ENCODE measurements around the gene TCF4.

Gene TCF4

DNA sequence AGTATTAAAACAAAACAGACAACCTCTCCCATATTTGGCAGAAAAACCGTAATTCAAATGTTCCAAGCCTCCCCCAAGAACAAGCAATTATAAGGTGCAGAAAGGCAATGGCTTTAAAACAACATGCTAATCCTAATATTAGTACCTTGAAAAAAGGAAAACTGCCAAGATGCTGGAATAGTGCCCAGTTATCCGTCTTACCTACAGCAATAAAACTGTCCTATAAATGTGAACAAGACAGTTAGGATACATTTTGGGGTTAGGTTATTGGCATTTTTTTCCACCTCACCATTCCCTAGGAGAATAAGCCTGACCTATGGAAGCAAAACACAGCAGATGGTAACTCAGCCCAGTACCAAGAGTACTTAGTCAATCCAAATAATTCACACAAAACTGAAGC, 83.2 kb downstream of the TCF4 start:
- no peak for DNase-seq (ENCODE audit: low spot score)

DNA sequence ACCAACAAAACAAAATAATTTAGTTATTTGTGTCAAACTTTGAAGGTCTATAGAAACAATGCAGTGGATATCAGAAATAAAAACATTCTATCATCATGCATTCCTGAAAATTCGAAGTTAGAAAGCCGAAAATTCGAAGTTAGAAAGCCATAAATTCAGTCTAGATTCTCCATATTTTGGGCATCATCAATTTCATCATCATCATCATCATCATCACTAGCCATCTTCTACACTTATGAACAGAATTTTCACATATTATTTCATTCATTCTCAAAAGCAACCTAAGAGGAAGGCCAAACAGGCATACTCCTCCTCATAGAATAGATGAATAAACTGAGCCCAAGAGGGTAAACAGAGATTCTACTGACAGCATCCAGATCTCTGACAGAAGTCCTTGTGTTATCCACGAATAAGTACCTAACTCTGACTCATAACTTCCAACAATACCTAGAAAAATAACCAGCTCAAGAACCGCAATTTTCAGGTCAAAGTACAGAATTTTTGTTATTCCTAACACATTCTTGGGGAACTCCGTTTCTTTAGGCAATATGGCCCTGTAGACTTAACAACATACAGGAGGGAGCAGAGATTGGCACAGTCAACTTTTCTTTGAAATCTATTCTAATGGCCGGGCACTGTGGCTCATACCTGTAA, 84.7 kb downstream of the TCF4 start:
- DNase-seq (ENCODE audit: low spot score) = no peak

DNA sequence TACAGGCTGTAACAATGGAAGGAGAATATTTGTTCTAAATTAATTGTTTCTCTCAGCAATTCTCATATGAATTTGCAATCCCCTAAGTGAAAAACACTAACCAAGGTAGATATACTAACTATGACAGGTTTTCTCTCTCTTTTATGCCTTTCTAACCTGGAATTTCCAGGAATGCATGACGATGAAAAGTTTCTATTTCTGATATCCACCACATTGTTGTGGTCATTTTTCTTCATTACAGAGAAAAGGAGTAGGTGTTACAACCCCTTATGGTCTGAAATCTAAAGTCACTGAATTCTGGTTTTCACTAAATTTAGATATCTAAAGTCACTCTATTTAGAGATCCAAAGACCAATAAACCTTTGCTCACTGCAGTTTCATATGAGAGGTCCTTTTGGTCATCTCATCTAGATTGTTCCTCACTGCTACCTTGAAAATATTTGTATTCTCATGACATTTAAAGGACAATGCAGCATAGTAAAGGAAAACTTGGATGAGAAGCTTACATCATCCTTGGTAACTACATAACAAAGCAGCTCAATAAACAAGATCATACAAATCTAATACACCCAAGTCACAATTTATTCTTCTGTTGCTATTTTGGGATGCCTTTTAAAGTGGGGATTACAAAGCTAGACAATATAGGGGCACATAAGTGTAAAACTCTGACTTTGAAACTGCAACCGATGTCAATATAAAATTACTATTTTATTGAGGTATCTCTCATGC, 85.8 kb downstream of the TCF4 start:
- DNase-seq (ENCODE audit: low spot score) = no peak

DNA sequence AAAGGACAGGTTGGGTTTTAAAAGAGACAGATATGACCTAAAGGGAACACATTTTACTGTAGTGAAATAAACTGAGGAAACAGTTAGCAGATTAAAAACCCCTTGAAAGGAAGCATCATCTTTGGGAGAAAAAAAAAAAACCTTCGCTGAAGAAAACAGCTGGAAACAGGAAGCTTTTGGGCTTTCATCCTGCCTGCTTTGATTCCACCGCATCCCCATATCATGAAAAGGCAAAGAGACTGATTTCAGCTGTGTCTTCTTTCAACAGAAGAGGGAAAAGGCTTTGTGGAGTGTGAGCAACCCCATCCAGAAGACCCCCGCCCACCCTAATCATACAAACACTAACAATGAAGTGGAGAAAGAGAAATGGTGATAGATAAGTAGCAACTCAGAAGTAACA, 86.4 kb downstream of the TCF4 start:
- DNase-seq (ENCODE audit: low spot score) = peak; percentile 35

DNA sequence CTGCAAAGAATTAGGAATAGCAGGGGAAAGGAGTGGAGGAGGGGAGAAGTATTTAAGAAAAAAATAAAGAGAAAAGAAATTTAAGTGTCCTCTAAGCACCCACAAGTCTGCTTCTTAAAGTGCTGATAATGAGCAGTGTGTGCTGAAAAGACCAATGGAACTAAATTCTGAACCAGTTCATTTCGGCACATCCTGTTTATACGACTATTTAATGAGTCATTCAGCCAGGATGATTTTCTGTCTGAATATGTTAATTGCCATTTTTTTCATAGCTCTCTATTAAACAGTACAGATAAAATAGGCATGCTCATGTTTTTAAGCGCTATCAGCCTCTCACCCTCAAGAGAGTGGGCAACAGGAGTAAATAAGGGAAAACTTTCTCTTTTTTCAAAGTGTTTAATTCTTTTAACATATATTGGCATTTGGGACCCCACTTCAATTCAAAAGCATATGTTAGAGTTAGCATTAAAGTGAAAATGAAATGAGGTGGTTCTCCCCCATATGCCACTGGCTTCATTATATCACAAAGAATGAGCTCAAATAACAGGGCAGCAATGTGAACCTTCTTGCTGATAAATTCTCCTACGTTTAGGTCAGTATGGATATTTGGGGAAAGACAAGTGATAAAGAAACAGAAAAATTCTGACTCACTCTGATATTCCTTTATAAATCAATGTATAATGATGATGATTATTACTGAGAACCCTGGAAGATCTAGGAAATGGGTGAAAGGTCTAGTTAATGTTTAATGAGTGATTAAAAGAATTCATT, 87.5 kb downstream of the TCF4 start:
- no peak for DNase-seq (ENCODE audit: low spot score)

DNA sequence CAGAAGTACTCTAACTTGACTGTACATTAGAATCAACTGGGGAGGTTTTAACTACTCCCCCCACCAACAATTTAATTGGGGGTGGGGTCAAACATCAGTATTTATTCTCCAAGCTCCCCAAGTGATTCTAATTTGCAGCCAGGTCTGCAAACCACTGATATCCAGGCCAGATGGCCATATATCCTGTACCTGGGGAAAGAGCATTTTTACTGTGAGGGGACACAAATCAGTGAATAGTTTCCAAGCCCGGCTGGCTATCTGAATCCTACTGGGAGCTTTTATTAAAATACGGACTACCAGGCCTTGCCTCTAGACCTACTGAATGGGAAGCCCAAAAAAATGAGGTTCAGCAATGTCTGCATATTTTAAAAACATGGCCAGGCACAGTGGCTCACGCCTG, 88.5 kb downstream of the TCF4 start:
- DNase-seq (ENCODE audit: low spot score) = no peak

DNA sequence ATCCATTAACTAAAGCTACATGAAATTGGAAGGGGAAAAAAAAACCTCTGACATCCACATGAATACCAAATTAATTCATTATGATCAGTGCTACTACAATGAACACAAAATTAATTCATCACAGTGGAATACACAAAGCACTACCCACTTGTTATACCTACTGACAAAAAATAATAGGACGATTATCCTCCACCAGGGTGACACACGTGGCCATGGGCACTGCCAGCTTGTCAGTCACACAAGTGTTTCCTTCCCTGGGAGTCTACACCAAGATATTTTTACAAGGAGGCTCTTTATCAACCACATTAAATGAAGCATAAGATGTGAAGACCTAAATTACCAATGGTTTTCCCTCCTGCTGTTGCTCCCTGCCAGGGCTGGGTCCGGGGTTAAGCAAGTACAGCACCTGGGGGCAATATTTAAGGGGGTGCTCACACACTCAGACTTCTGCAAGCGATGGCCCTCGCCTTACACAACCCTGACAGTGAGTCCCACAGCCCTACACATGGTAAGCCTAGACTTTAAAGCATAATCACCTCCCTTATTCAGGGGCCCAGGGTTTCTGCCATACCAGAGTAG, 90.1 kb downstream of the TCF4 start:
- DNase-seq (ENCODE audit: low spot score) = no peak

DNA sequence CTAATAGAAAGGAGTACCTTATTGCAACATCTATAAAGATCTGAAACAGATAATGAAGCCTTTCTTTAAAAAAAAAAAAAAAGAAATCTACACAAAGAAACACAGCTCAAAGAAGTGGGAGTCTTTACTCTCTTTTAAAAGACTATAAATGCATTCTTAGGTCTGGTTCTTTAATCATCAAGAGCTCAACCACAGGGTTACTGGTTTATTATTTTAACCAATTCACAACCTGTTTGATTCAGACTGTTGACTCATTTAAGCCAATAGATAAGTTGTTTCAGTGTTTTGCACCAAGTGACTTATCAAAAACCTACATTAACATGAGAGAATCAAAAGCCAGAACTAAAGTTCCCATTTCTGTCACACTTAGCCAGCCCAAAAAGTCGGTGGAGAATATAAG, 93.1 kb downstream of the TCF4 start:
- DNase-seq (ENCODE audit: low spot score) = no peak

DNA sequence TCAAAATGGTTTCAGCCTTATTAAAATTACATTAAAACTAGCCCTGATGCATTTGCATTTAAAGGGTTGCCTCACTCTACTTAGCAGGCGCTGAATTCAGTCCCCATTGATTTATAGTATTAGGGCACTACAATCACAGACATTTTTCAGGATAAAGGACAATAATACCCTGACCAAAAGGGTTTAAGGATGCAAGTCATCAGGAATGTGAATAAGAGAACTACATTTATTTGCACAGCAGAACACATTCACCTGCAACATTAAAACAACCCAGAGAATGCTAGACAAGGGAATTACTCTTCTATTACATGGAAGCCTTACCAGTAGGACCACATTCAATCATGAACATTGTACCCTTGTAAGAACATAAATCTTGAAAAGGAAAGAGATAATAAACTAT, 93.6 kb downstream of the TCF4 start:
- no peak for DNase-seq (ENCODE audit: low spot score)

DNA sequence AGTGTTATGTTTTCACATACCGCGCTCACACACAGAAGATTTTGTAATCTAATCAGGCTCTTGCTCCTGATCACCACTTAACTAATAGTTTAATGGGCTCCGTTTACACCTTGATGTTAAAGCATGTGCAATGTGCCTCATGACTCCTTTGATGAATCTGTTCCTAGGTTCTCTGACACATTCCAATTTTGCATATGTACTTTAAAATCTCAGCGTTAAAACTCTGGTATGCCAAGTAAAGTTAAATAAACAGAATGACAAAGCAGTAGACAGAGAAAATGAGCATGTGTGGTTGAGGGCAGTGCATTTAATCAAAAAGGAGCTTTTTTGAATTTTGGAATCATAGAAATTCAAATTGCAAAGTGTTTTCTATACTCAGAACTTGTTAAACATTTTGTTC, 96.4 kb downstream of the TCF4 start:
- no peak for DNase-seq (ENCODE audit: low spot score)

DNA sequence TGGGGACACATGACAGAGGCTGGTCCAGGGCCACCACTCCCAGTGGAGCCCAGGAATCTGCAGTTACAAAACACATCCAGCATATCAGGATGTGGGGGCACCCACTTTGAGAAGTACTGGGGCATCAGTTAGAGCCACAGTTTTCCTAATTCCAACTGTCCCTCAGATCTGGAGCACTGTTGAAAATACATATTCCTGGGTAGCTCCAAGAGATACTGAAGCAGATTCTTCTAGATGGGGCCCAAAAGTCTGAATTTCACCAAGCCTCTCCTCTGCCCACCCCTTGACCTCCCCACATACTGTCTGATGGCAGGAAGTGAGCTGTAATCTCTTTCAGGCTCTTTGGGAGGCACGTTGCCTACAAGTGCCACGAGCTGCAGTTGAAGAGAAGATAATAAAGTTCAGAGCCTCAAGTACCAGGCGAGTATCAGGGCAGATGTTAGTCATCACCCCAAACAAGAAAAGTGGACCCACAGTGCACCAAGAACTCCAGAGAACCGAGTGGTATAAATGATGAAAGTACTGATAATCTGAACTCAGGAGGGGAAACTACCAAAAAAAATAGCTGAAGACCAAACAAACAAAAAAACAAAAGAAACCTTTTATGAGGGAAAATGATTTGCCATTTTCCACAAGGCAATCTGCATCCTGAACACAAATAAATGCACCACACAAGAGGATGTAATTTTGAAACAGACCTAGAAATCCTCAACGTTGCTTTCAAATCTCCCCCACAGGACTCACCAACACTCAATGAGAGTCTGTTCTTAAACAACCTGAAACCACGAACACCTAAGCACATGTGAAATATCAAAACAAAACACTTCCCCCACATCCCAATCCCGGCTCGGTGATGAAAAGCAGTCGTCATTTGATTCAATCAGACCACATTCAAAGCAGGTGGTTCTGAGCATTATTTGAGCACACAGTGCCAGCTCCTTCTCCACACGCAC, 98.7 kb downstream of the TCF4 start:
- DNase-seq (ENCODE audit: low spot score) = no peak

DNA sequence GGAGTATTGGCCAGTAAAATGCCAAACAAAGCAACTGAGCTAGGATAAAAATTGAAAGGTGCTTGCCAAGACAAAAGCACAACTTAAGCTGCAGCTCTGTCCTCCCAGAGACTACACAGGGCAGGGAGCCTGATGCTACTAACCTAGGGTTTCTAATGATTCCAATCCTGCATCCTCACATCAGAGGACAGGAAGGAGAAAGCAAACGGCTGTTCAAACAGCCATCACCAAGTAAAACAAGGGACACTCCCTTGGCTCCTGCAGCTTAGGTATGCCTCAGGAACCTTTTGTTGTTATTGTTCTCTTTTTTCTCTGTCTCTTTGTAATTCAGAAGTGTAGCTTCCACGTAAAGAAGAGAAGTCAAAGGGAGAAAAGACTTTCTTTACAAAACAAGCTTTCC, 99.5 kb downstream of the TCF4 start:
- DNase-seq (ENCODE audit: low spot score) = peak; percentile 54

DNA sequence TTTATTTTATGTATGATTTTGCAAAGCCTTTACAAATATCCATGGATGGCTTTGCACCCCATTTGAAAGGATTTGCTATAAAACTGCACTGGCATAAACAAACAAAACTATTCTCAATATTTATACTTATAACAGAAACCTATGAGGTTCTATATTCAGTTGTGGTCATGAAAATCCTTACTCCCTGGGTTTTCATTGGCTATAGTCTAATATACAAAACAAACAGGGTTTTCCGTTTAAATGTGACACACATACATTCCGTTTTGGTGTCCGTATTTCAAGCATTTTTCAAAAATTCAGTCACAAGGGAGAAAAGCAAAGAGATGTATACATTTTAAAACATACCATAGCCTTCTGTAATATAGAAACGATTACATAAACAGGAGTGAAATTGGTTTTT, 100.0 kb downstream of the TCF4 start:
- no peak for DNase-seq (ENCODE audit: low spot score)

DNA sequence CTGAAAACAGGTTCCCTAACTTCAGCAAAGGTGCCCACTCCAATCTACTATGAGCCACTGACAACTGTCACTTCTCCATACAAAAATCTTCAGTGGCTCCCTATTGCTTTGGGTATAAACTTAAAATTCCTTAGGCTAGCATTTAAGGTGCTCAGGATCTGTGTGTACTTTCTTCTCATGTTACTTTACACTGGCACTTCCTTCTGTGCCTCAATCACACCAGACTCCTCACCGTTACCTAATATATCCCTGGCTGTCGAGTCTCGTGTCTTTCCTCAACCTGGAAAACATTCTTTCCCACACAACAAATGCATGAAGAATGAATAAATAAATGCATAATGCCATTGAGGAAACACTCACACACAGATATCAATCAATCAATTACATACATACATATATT, 101.1 kb downstream of the TCF4 start:
- no peak for DNase-seq (ENCODE audit: low spot score)

DNA sequence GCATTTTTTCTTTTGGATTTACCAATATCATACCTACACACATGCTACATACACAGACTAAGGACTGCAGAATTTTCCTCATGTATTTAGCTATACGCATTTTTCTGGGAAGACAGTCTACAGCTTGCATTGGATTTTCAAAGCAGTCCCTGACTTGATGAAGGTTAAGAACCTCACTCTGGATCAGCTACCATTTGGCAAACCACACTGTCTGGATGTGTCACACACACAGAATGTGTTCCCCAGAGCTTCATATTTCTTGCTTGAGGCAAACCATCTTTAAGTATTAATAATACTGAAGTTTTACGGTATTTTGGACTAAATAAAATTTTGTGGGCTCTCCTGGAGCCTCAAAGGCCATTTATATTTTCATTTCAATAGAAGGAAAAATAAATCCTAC, 102.3 kb downstream of the TCF4 start:
- DNase-seq (ENCODE audit: low spot score) = no peak

DNA sequence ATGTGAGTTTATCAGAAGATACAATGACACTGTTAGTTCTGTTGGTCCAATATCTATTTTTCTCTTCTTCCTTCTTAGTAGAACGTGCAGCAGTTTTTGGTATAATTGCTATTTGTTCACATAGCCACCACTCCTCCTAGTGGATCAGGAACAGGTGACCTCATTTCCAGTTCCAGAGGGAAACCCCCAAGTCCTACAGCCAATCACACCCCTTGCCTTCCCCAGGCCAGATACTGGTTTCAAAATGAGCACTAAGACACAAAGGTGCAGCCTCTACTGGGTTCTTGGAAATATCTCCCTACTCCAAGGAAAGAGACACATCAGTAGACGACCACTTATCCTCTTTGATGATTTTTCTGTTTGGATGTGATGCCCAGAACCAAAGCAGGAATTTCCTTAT, 103.2 kb downstream of the TCF4 start:
- no peak for DNase-seq (ENCODE audit: low spot score)

DNA sequence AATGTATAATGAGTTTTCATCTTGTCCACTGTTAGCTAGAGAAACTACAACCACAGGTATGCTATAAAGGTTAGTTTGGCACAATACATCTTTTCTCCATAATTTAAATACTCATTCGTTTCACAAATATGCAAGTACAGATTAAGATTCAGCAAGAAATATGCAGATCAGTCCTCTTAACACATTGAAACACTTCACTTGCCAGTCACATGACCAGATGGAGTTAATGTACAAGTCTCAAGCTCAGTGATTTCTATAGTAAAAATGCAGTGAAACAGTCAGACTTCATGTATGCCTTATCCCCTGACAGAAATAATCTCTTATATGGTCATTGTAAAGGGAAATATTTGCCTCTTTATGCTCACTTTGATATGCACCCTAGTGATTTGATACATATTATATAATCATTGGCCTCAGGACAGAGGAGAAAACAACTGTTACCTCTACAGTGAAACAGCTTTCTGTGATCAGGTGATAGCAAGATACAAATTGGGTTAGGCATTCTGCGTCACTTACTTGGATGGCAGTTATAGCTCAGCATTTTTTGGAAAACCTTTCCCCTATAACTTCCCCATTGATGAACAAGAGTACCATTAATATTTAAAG, 104.6 kb downstream of the TCF4 start:
- no peak for DNase-seq (ENCODE audit: low spot score)

DNA sequence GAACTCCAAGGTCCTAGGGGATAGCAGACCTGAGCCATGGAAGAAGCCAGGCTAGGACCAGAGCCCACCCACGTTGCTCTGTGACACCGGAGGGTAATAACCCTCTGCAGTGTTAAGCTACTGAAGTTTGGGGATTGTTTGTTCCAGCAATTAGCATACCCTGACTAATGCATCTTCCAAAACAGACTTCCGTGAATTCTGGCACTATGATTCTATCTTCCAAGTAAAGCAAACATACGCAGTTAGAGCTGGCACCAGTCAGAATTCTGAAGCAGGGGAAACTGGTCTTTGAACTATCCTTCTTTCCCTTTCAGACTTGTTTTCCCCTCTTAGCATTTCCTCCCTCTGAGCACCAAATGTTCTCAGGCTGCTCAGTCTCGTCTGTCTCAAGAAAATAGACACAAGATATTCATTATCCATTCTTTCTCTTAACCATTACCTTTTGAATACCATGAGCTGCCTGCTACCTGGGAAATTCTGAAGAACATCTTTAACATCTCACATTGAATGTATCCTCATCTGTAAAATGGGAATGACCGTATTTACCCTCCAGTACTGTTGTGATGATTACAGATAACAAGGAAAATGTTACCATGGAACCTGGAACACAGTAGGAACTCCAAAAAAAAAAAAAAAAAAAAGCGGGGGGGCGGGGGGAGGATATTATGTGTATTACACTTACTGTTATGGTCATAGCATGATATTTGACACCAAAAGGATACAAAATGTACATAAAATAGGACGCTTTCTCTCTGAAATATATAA, 108.2 kb downstream of the TCF4 start:
- no peak for DNase-seq (ENCODE audit: low spot score)

DNA sequence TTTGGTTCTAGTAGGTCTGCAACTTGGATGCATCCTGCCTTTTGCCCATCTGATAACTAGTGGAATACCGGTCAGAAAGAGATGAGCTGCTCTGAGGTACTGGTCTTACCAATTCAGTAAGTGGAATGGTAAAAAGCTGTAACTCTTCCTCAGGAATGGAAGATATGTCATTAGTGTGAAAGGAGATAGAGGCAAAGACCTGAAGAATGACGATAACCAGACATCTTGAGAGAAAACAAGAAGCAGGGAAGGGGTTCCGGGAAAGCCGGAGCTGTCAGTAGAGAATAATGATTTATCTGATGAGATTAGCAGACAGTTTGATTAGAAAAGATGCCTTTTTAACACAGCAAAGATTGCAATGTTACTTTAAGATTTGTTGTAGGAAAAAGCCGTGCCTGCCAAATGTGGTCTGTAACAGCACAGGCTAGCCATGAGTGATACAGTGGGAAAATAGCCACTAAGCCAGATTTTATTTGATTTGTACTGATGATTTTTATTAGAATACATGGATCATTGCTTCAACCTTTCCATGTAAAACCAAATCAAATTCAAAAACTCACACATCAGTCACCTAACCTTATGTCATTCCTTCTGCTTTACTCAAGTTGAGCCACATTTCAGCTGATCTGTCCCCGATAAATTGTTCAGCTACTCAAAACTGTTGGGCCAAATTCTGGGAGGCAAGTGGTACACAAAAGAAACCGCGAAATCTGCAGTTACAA, 110.0 kb downstream of the TCF4 start:
- DNase-seq (ENCODE audit: low spot score) = no peak

DNA sequence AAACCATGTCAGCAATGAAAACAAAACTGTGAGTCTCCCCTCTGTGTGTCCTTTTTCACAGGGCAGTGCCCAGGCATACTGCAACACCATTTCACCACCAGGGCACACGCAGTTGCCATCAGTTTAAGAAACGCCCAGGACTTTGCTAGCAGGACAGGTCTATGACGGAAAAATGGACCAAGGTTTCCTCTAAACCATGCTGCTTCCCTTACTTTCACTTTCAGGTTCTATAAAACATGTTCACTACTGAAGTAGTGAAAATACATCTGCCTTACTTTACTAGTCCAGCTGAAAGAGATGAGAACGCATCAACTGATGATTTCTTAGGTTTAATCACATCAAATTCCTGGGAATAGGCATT, 110.5 kb downstream of the TCF4 start:
- no peak for DNase-seq (ENCODE audit: low spot score)
